B cell (primary cell): ENCODE data around the gene SLC9A7.

Source experiments
- EZH2 ChIP-seq: IDR thresholded peaks from 2 replicates; pipeline ENCODE4 v1.6.1; 2012; ENCODE audit warnings: borderline replicate concordance, low read depth, mild to moderate bottlenecking, moderate library complexity, low read length; ENCODE audit not compliant: insufficient read depth, poor library complexity, severe bottlenecking
- TF ChIP-seq, protein P1 (sequence below): fragments of 200-600 bp; IDR thresholded peaks from one replicate; pipeline ENCODE4 v1.8.0; 2022; ENCODE audit warnings: antibody characterized with exemption, mild to moderate bottlenecking

DNA sequence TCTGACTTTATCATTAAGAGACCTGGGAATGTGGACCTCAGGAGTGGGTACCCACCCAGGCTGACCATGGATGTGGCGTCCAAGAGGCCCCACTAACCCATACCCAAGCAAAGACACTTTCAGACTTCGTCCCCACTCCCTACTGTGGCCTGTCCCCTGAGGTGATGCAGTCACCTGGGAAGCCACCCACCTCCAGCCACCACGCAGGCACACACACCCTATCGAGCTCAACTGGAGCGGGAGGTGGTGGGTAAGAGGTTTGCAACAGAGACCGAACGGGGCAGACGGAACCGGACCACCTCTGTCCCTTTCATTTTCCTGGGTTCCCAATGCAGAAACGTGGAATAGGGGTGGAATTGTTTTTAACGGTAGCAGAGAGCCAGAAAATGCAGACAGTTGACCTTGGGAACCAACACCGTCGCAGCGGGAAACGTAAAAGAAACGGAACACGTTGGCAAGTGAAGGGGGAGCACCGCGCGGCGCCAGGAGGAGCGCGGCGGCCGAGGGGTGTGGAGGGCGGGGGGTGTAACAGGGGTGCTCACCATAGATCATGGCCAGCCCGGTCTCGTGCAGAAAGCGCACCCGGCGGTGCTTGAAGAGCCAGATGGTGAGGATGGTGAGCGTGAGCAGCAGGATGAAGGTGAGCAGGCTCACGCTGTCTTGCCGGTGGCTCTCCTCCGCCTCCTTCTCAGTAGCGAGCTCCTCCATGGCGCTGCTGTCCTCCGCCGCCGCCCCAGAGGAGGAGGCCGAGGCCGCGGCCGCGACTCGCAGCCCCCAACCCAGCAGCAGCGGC is 559 bp downstream of the SLC9A7 start:
- TF ChIP-seq, protein P1, sequence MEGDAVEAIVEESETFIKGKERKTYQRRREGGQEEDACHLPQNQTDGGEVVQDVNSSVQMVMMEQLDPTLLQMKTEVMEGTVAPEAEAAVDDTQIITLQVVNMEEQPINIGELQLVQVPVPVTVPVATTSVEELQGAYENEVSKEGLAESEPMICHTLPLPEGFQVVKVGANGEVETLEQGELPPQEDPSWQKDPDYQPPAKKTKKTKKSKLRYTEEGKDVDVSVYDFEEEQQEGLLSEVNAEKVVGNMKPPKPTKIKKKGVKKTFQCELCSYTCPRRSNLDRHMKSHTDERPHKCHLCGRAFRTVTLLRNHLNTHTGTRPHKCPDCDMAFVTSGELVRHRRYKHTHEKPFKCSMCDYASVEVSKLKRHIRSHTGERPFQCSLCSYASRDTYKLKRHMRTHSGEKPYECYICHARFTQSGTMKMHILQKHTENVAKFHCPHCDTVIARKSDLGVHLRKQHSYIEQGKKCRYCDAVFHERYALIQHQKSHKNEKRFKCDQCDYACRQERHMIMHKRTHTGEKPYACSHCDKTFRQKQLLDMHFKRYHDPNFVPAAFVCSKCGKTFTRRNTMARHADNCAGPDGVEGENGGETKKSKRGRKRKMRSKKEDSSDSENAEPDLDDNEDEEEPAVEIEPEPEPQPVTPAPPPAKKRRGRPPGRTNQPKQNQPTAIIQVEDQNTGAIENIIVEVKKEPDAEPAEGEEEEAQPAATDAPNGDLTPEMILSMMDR, result no peak
- TF ChIP-seq EZH2, result no peak
